GM23338 (cell line): ENCODE data around the gene TMUB1. TPM values are rescaled to one million over a fixed set of nuclear protein-coding genes. Genes with fewer than 3 reads are reported as not detected.

Experiments used
- ATAC-seq: fragments of 200-7000 bp; cut with Tn5 transposase; 3 replicates; pipeline ENCODE4 v1.9.1; 2020
- DNase-seq: peaks from one replicate; pipeline ENCODE4 v3.0.0-alpha.2; 2015; ENCODE audit warnings: low spot score
- H2AFZ ChIP-seq: fragments of 200-600 bp; sonication (generic); 2 replicates; pipeline ENCODE4 v1.8.0; 2016; ENCODE audit warnings: antibody characterized with exemption, mild to moderate bottlenecking, moderate library complexity
- H3F3A ChIP-seq: fragments of 200-600 bp; sonication (generic); replicated peaks from 2 replicates; pipeline ENCODE4 v1.8.0; 2017; ENCODE audit warnings: antibody characterized with exemption, mixed run types, low read depth
- H3K27ac ChIP-seq: fragments of 200-600 bp; sonication (generic); 2 replicates; pipeline ENCODE4 v1.6.1; 2016; ENCODE audit warnings: low read depth
- H3K27me3 ChIP-seq: fragments of 200-600 bp; sonication (generic); 2 replicates; pipeline ENCODE4 v1.8.0; 2016; ENCODE audit warnings: mild to moderate bottlenecking, mixed run types, moderate library complexity; ENCODE audit not compliant: insufficient read depth
- H3K36me3 ChIP-seq: fragments of 200-600 bp; sonication (generic); 2 replicates; pipeline ENCODE4 v1.8.0; 2016; ENCODE audit warnings: mild to moderate bottlenecking; ENCODE audit not compliant: insufficient read depth
- H3K4me1 ChIP-seq: fragments of 200-600 bp; sonication (generic); 2 replicates; pipeline ENCODE4 v1.8.0; 2016; ENCODE audit warnings: mild to moderate bottlenecking, moderate library complexity; ENCODE audit not compliant: insufficient read depth
- H3K4me2 ChIP-seq: fragments of 200-600 bp; sonication (generic); 2 replicates; pipeline ENCODE4 v1.7.1; 2017; ENCODE audit warnings: mixed run types
- H3K4me3 ChIP-seq: fragments of 200-600 bp; sonication (generic); 2 replicates; pipeline ENCODE4 v1.6.1; 2016; ENCODE audit warnings: mixed run types
- H3K79me2 ChIP-seq: fragments of 200-600 bp; sonication (generic); replicated peaks from 2 replicates; pipeline ENCODE4 v1.8.0; 2017; ENCODE audit warnings: mild to moderate bottlenecking; ENCODE audit not compliant: insufficient read depth
- H3K9me2 ChIP-seq: fragments of 200-600 bp; sonication (generic); 2 replicates; pipeline ENCODE4 v1.8.0; 2017; ENCODE audit not compliant: insufficient read depth
- H4K20me1 ChIP-seq: fragments of 200-600 bp; sonication (generic); replicated peaks from 2 replicates; pipeline ENCODE4 v1.8.0; 2017; ENCODE audit warnings: mild to moderate bottlenecking; ENCODE audit not compliant: insufficient read depth
- H3K27ac Mint-ChIP-seq: 2 replicates; pipeline ENCODE4 v1.8.0; 2020; ENCODE audit warnings: inconsistent platforms, mild to moderate bottlenecking, moderate library complexity, mixed read lengths
- H3K27me3 Mint-ChIP-seq: 3 replicates; pipeline ENCODE4 v1.8.0; 2022; ENCODE audit warnings: low read depth, mild to moderate bottlenecking, moderate library complexity, mixed read lengths, inconsistent platforms; ENCODE audit not compliant: insufficient read depth, poor library complexity
- H3K36me3 Mint-ChIP-seq: 3 replicates; pipeline ENCODE4 v1.8.0; 2021; ENCODE audit warnings: low read depth, mild to moderate bottlenecking, inconsistent platforms, moderate library complexity, mixed read lengths
- H3K4me1 Mint-ChIP-seq: 3 replicates; pipeline ENCODE4 v1.8.0; 2020; ENCODE audit warnings: mild to moderate bottlenecking, inconsistent platforms, mixed read lengths
- H3K4me3 Mint-ChIP-seq: 3 replicates; pipeline ENCODE4 v1.8.0; 2021; ENCODE audit warnings: moderate library complexity, mild to moderate bottlenecking, inconsistent platforms, mixed read lengths
- H3K9me3 Mint-ChIP-seq: 3 replicates; pipeline ENCODE4 v1.8.0; 2020; ENCODE audit warnings: moderate library complexity, mild to moderate bottlenecking, inconsistent platforms, mixed read lengths
- CREB1 ChIP-seq: fragments of 250-450 bp; sonication (Bioruptor Pico); IDR thresholded peaks from 2 replicates; pipeline ENCODE4 v1.5.0; 2020; ENCODE audit warnings: low read depth, mild to moderate bottlenecking, moderate library complexity
- CTCF ChIP-seq, 2 experiments: fragments of 200-600 bp in 1 of 2; sonication (generic) in 1 of 2; conservative IDR thresholded peaks; 2 replicates each; pipeline versions ENCODE4 v1.5.1 to v1.6.1; 2016 to 2017; ENCODE audit warnings: antibody characterized with exemption in 2 of 2, low read depth in 2 of 2, mild to moderate bottlenecking in 2 of 2, moderate library complexity in 1 of 2
- EZH2 ChIP-seq: fragments of 200-600 bp; sonication (generic); IDR thresholded peaks from one replicate; pipeline ENCODE4 v1.8.0; 2017; ENCODE audit warnings: antibody characterized with exemption, mild to moderate bottlenecking, low read depth; ENCODE audit not compliant: unreplicated experiment
- JUNB ChIP-seq: IDR thresholded peaks from one replicate; pipeline ENCODE4 v1.6.1; 2016; ENCODE audit warnings: antibody characterized with exemption; ENCODE audit not compliant: unreplicated experiment
- NANOG ChIP-seq: IDR thresholded peaks from 2 replicates; pipeline ENCODE4 v1.6.1; 2016; ENCODE audit warnings: antibody characterized with exemption, borderline replicate concordance
- POLR2AphosphoS5 ChIP-seq: IDR thresholded peaks from 2 replicates; pipeline ENCODE4 v1.6.1; 2016; ENCODE audit warnings: antibody characterized with exemption, low read depth
- STAT1 ChIP-seq: IDR thresholded peaks from one replicate; pipeline ENCODE4 v1.6.1; 2016; ENCODE audit warnings: antibody characterized with exemption; ENCODE audit not compliant: unreplicated experiment
- ZNF331 ChIP-seq: fragments of 250-450 bp; sonication (Bioruptor Pico); IDR thresholded peaks from 2 replicates; pipeline ENCODE4 v1.5.0; 2020; ENCODE audit warnings: low read depth, mild to moderate bottlenecking, moderate library complexity
- polyA plus RNA-seq: library from polyadenylated mRNA; unstranded; fragments of >200 nt; fragmentation: Nextera tagmentation; extraction: Ambion mirVana; gene quantifications from 2 replicates; pipeline ENCODE4 v1.2.1, GENCODE V29; 2016
- total RNA-seq: library from RNA; depleted of rRNA; stranded (reverse); fragments of >200 nt; shearing (Covaris generic); gene quantifications from 2 replicates; pipeline ENCODE4 v1.2.3, GENCODE V29; 2014
- TF ChIP-seq, protein P1 (sequence below): IDR thresholded peaks from 2 replicates; pipeline ENCODE4 v1.6.1; 2016; ENCODE audit warnings: antibody characterized with exemption
- TF ChIP-seq, protein P2 (sequence below): IDR thresholded peaks from one replicate; pipeline ENCODE4 v1.6.1; 2018; ENCODE audit warnings: antibody characterized with exemption; ENCODE audit not compliant: unreplicated experiment

Gene TMUB1
- total and polyA plus RNA-seq, 2 experiments from 2014 or later, result 47.6 to 61.1 TPM

GRCh38 chr7:151095123-151095797, 12.0 kb upstream of the TMUB1 start:
- H3K4me3 Mint-ChIP-seq, result no peak overlapping the region
- no peak for DNase-seq
- H3K9me2 ChIP-seq, result no peaks in the 10 kb centered on the region
- H3K9me3 Mint-ChIP-seq, result no peaks in the 10 kb centered on the region; the same call in 2 of the 3 replicates
- peaks cover 99% of the 10 kb centered on the region for H3K79me2 ChIP-seq
- H3K4me1 Mint-ChIP-seq, result peaks cover 24% of the 10 kb centered on the region
- peaks cover 11% of the 10 kb centered on the region for H3K4me1 ChIP-seq
- no peak overlapping the region for H2AFZ ChIP-seq
- peaks cover 2% of the 10 kb centered on the region; the same call in 1 of the 2 replicates for H3K27me3 ChIP-seq
- TF ChIP-seq NANOG (no peak), CREB1 (CRISPR knock-in tag) (no peak), ZNF331 (CRISPR knock-in tag) (no peak), JUNB (no peak), POLR2AphosphoS5 (no peak), CTCF (conservative IDR thresholded peaks at IDR 0.05; ENCODE audit: low read depth in 2 of 2) (no peak; a peak in 1 of 4 replicates), STAT1 (no peak), EZH2 (no peak)
- TF ChIP-seq, protein P1, sequence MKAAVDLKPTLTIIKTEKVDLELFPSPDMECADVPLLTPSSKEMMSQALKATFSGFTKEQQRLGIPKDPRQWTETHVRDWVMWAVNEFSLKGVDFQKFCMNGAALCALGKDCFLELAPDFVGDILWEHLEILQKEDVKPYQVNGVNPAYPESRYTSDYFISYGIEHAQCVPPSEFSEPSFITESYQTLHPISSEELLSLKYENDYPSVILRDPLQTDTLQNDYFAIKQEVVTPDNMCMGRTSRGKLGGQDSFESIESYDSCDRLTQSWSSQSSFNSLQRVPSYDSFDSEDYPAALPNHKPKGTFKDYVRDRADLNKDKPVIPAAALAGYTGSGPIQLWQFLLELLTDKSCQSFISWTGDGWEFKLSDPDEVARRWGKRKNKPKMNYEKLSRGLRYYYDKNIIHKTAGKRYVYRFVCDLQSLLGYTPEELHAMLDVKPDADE, result no peak
- TF ChIP-seq, protein P2, sequence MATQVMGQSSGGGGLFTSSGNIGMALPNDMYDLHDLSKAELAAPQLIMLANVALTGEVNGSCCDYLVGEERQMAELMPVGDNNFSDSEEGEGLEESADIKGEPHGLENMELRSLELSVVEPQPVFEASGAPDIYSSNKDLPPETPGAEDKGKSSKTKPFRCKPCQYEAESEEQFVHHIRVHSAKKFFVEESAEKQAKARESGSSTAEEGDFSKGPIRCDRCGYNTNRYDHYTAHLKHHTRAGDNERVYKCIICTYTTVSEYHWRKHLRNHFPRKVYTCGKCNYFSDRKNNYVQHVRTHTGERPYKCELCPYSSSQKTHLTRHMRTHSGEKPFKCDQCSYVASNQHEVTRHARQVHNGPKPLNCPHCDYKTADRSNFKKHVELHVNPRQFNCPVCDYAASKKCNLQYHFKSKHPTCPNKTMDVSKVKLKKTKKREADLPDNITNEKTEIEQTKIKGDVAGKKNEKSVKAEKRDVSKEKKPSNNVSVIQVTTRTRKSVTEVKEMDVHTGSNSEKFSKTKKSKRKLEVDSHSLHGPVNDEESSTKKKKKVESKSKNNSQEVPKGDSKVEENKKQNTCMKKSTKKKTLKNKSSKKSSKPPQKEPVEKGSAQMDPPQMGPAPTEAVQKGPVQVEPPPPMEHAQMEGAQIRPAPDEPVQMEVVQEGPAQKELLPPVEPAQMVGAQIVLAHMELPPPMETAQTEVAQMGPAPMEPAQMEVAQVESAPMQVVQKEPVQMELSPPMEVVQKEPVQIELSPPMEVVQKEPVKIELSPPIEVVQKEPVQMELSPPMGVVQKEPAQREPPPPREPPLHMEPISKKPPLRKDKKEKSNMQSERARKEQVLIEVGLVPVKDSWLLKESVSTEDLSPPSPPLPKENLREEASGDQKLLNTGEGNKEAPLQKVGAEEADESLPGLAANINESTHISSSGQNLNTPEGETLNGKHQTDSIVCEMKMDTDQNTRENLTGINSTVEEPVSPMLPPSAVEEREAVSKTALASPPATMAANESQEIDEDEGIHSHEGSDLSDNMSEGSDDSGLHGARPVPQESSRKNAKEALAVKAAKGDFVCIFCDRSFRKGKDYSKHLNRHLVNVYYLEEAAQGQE, result no peak
- H3K27ac ChIP-seq, result no peak overlapping the region
- no peak overlapping the region for H3K4me3 ChIP-seq
- no peaks in the 10 kb centered on the region for H3K36me3 ChIP-seq
- H4K20me1 ChIP-seq, result peaks cover 56% of the 10 kb centered on the region
- H3K27ac Mint-ChIP-seq, result no peak overlapping the region
- H3K4me2 ChIP-seq, result no peak overlapping the region
- peaks cover 13% of the 10 kb centered on the region for H3K27me3 Mint-ChIP-seq
- H3K36me3 Mint-ChIP-seq, result peaks cover 17% of the 10 kb centered on the region; the same call in 2 of the 3 replicates
- no peak for ATAC-seq
- 0 out of 2 replicates have a peak, but pooled peaks cover 2% of the 10 kb centered on the region for H3F3A ChIP-seq
